Epithelial cell of proximal tubule (primary cell): ENCODE results near the gene C10orf88. TPM values are rescaled to one million over a fixed set of nuclear protein-coding genes. Genes with fewer than 3 reads are reported as not detected.

Experiments
- DNase-seq: peaks from one replicate; pipeline ENCODE4 v3.0.0-alpha.2; 2011; ENCODE audit warnings: low read depth
- H3K4me3 ChIP-seq: 2 replicates; pipeline ENCODE4 v1.5.1; 2011; ENCODE audit warnings: low read depth, mild to moderate bottlenecking, low read length
- CTCF ChIP-seq: conservative IDR thresholded peaks from 2 replicates; pipeline ENCODE4 v1.5.1; 2012; ENCODE audit warnings: low read depth, mild to moderate bottlenecking, low read length
- total RNA-seq: library from RNA; depleted of rRNA; stranded (reverse); fragments of >200 nt; gene quantifications from 2 replicates; pipeline ENCODE4 v1.2.3, GENCODE V29; 2015

The C10orf88 gene
- total RNA-seq, 1 donor from 2014 or later: 3.9 TPM

DNA sequence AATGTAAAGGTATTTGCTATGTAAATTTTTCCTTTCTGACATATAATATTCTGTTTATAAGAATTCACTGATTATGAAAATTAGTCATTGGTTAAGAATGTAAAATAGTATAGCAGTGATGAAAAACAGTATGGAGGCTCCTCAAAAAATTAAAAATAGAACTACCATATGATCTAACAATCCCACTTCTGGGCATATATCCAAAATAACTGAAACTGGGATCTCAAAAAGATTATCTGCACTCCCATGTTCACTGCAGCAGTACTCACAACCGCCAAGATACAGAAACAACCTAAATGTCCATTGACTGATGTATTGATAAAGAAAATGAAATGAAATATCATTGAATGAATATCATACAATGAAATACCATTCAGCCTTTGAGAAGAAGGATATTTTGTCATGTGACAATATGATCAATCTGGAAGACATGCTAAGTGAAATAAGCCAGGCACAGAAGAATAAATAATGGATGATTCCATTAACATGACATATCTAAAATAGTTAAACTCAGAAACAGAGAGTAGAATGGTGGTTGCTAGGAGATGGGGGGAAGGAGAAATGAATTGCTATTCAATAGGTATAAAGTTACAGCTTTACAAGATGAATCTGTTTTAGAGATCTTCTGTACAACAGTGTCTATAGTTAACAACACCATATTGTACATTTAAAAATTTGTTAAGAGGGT is 14.0 kb downstream of the C10orf88 start:
- no peak for DNase-seq
- TF ChIP-seq CTCF: no peak
- no peak overlapping the region for H3K4me3 ChIP-seq

DNA sequence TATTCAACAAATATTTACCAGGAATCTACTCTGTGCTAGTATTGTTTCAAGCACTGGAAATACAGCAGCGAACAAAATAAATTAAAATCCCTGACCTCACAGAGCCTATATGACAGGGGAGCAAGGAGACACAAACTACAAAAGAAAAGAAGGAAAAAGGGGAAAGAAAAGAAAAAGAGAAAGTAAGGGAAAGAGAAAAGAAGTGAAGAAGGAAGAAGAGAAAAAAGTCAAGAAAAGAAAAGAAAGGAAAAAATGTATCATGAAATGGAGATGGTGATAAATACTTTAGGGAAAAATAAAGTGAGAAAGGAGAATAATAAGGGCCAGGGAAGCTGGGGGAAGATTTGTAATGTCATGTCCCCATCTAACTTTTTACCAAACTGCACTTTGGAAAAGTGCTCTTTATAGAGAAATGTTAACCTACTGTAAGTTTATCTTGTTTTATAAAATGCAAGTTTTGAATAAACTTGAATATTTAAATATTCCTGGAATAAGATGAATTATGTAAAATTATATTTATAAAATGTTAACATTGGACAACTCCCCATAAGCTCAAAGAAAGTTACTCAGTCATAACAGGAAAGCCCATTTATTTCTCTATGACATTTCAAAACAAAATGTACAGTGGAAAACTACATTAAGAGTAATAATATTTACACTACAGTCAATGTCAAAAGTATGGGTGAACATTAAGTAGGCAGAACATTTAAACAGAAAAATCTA is 14.7 kb downstream of the C10orf88 start:
- no peak for DNase-seq
- no peak overlapping the region for H3K4me3 ChIP-seq
- TF ChIP-seq CTCF: no peak

- DNase-seq: no peak
- no peak for TF ChIP-seq CTCF
- H3K4me3 ChIP-seq: no peak overlapping the region
Measured at GRCh38 chr10:122931088-122931906, 22.7 kb downstream of the C10orf88 start.

GRCh38 chr10:122930140-122930539 is 23.9 kb downstream of the C10orf88 start:
- no peak overlapping the region for H3K4me3 ChIP-seq
- no peak for TF ChIP-seq CTCF
- DNase-seq: no peak

DNA sequence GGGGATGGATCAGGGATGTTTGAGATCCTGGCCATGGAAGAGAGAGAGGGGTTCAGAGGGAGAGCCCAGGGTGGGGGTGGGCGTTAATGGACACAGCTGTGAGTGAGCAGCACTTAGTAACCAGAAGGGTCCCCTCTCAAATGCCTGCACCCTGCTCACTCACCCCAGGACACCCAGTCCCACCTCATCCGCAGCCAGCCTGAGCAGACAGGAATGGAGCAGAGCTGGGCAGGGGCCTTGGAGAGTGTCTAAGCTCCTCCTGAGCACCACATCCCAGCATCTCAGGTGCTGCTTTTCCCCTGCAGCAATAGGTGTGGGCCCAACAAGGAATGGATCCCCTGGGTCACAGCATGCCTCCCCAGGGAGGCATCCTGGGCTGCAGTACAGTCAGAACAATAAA is 38.3 kb downstream of the C10orf88 start:
- TF ChIP-seq CTCF: no peak
- DNase-seq: no peak
- H3K4me3 ChIP-seq: no peak overlapping the region

DNA sequence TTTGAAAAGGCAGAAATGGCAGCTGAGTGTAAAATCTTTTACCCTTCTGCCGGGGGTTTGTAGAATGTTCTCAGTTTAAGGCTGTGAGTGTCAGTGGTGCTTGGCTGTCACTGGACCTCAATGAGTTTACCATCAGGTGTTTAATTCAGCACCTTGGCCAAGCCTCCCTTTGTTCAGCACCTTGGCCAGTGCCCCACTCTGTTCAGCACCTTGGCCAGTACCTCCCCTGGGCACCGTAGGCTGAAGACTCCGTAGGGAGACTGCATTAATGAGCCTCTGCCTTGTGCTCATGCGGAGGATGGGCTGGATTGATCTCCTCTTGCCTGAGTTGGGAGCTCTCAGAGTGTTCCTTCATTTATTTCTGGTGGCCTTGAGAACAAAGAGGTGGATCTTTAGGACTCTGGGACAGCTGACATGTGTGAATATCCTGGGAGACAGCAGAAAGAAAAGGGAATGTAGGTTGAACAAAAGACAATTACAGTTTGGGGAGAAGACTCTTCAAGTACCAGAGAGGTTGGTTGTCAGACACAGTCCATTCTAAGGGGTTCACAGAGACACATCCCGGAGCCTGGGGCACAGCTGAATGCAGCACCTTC is 42.0 kb downstream of the C10orf88 start:
- no peak overlapping the region for H3K4me3 ChIP-seq
- TF ChIP-seq CTCF: no peak
- DNase-seq: no peak
